ENCODE results near the gene MYH2.

DNA sequence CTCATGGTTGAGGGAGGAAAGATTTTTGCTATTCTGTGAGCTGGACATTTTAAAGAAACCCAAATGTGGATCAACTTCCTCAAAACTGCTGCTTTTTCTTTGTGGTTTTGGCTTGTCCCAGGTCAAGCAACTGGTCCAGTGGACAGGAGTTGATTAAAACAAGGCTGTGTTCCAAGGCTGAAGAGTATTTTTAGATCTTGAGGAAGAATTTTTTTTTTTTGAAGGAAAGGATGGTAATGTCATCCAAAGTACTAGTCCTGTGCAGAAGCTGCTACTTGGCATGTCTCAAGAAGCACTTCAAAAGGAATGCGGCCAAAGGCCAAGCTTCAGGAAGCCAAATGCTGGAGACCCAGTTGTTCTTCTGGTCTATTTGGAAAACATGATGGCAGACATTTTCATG lies 8.0 kb upstream of the MYH2 start:
- TF ChIP-seq, protein P1, sequence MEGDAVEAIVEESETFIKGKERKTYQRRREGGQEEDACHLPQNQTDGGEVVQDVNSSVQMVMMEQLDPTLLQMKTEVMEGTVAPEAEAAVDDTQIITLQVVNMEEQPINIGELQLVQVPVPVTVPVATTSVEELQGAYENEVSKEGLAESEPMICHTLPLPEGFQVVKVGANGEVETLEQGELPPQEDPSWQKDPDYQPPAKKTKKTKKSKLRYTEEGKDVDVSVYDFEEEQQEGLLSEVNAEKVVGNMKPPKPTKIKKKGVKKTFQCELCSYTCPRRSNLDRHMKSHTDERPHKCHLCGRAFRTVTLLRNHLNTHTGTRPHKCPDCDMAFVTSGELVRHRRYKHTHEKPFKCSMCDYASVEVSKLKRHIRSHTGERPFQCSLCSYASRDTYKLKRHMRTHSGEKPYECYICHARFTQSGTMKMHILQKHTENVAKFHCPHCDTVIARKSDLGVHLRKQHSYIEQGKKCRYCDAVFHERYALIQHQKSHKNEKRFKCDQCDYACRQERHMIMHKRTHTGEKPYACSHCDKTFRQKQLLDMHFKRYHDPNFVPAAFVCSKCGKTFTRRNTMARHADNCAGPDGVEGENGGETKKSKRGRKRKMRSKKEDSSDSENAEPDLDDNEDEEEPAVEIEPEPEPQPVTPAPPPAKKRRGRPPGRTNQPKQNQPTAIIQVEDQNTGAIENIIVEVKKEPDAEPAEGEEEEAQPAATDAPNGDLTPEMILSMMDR (IDR thresholded peaks at IDR 0.05; ENCODE audit: low read depth, low read length) = no peak
- TF ChIP-seq POLR2A (IDR thresholded peaks at IDR 0.05; ENCODE audit: extremely low read depth, insufficient read length) = no peak
- TF ChIP-seq MAX (IDR thresholded peaks at IDR 0.05; ENCODE audit: low read depth, low read length) = no peak
